Neural cell (in vitro differentiated cells): ENCODE data around the gene SRF. TPM values are rescaled to one million over a fixed set of nuclear protein-coding genes. Genes with fewer than 3 reads are reported as not detected.

Experiments
- H2AFZ ChIP-seq: fragments of 200-600, 300-800 bp; sonication (generic), shearing (Covaris generic); 2 replicates; pipeline ENCODE4 v1.6.0; 2014; ENCODE audit warnings: low read depth, mild to moderate bottlenecking, antibody characterized with exemption, low read length, moderate library complexity
- H3F3A ChIP-seq: fragments of 200-600 bp; shearing (Covaris generic); 2 replicates; pipeline ENCODE4 v1.6.1; 2016; ENCODE audit warnings: mild to moderate bottlenecking, moderate library complexity, mixed read lengths, antibody characterized with exemption, low read length; ENCODE audit not compliant: insufficient read depth, poor library complexity, severe bottlenecking
- H3K27ac ChIP-seq: fragments of 200-600, 300-800 bp; sonication (generic), shearing (Covaris generic); 2 replicates; pipeline ENCODE4 v1.5.1; 2014; ENCODE audit warnings: mild to moderate bottlenecking, low read length, moderate library complexity
- H3K27me3 ChIP-seq: fragments of 300-800, 200-600 bp; sonication (generic), shearing (Covaris generic); 2 replicates; pipeline ENCODE4 v1.6.0; 2014; ENCODE audit warnings: mild to moderate bottlenecking, low read depth, low read length, moderate library complexity; ENCODE audit not compliant: insufficient read depth
- H3K36me3 ChIP-seq: fragments of 300-800, 200-600 bp; sonication (generic), shearing (Covaris generic); 2 replicates; pipeline ENCODE4 v1.5.1; 2014; ENCODE audit warnings: mild to moderate bottlenecking, antibody characterized with exemption, low read length, moderate library complexity; ENCODE audit not compliant: insufficient read depth
- H3K4me2 ChIP-seq: fragments of 300-800, 200-600 bp; sonication (generic), shearing (Covaris generic); 2 replicates; pipeline ENCODE4 v1.6.0; 2014; ENCODE audit warnings: mild to moderate bottlenecking, low read length
- H3K4me3 ChIP-seq: fragments of 300-800, 200-600 bp; sonication (generic), shearing (Covaris generic); 2 replicates; pipeline ENCODE4 v1.5.1; 2014; ENCODE audit warnings: mild to moderate bottlenecking, low read length, moderate library complexity
- H3K79me2 ChIP-seq: fragments of 200-600 bp; shearing (Covaris generic); replicated peaks from 2 replicates; pipeline ENCODE4 v1.6.0; 2014; ENCODE audit warnings: mild to moderate bottlenecking, low read length, moderate library complexity; ENCODE audit not compliant: insufficient read depth
- H3K9ac ChIP-seq: fragments of 300-800, 200-600 bp; sonication (generic), shearing (Covaris generic); 2 replicates; pipeline ENCODE4 v1.6.1; 2016; ENCODE audit warnings: mild to moderate bottlenecking, low read length, mixed read lengths
- H3K9me2 ChIP-seq: fragments of 200-600 bp; shearing (Covaris generic); 2 replicates; pipeline ENCODE4 v1.6.1; 2016; ENCODE audit warnings: mild to moderate bottlenecking, low read length, mixed read lengths; ENCODE audit not compliant: insufficient read depth
- H3K9me3 ChIP-seq: fragments of 200-600, 300-800 bp; sonication (generic), shearing (Covaris generic); 2 replicates; pipeline ENCODE4 v1.6.1; 2016; ENCODE audit warnings: mild to moderate bottlenecking, mixed run types, low read length, moderate library complexity, mixed read lengths
- H4K20me1 ChIP-seq: fragments of 200-600 bp; shearing (Covaris generic); 2 replicates; pipeline ENCODE4 v1.6.1; 2016; ENCODE audit warnings: mild to moderate bottlenecking, mixed run types; ENCODE audit not compliant: insufficient read depth
- EP300 ChIP-seq: fragments of 450-650 bp; conservative IDR thresholded peaks from 2 replicates; pipeline ENCODE4 v1.6.1; 2014; ENCODE audit warnings: antibody characterized with exemption, mild to moderate bottlenecking, moderate library complexity; ENCODE audit not compliant: poor library complexity, severe bottlenecking
- EZH2 ChIP-seq: fragments of 200-600, 300-800 bp; shearing (Covaris generic), sonication (generic); IDR thresholded peaks from 2 replicates; pipeline ENCODE4 v1.6.1; 2014; ENCODE audit warnings: antibody characterized with exemption, low read length, borderline replicate concordance, mild to moderate bottlenecking; ENCODE audit not compliant: insufficient read depth, poor library complexity, severe bottlenecking
- MXI1 ChIP-seq: fragments of 450-650 bp; conservative IDR thresholded peaks from 2 replicates; pipeline ENCODE4 v1.6.1; 2014; ENCODE audit warnings: antibody characterized with exemption, mild to moderate bottlenecking; ENCODE audit not compliant: poor library complexity, severe bottlenecking
- POLR2AphosphoS5 ChIP-seq: IDR thresholded peaks from 2 replicates; pipeline ENCODE4 v1.6.1; 2012
- RAD21 ChIP-seq: fragments of 450-650 bp; conservative IDR thresholded peaks from 2 replicates; pipeline ENCODE4 v1.6.1; 2014; ENCODE audit warnings: antibody characterized with exemption, mild to moderate bottlenecking, moderate library complexity
- REST ChIP-seq: IDR thresholded peaks from 2 replicates; pipeline ENCODE4 v1.6.1; 2012; ENCODE audit warnings: borderline replicate concordance
- SMC3 ChIP-seq: fragments of 450-650 bp; conservative IDR thresholded peaks from 2 replicates; pipeline ENCODE4 v1.6.1; 2014; ENCODE audit warnings: antibody characterized with exemption, mild to moderate bottlenecking, moderate library complexity; ENCODE audit not compliant: poor library complexity
- TAF1 ChIP-seq: IDR thresholded peaks from 2 replicates; pipeline ENCODE4 v1.6.1; 2012; ENCODE audit warnings: low read depth
- polyA plus RNA-seq: library from polyadenylated mRNA; depleted of rRNA; stranded (reverse); fragments of >200 nt; gene quantifications from 2 replicates; pipeline ENCODE4 v1.2.3, GENCODE V29; 2014
- TF ChIP-seq, protein P1 (sequence below): fragments of 450-650 bp; IDR thresholded peaks from 2 replicates; pipeline ENCODE4 v1.5.1; 2014; ENCODE audit warnings: antibody characterized with exemption, mild to moderate bottlenecking, moderate library complexity; ENCODE audit not compliant: poor library complexity, severe bottlenecking

Gene SRF
- polyA plus RNA-seq, 1 donor from 2014 or later = 24.8 TPM

DNA sequence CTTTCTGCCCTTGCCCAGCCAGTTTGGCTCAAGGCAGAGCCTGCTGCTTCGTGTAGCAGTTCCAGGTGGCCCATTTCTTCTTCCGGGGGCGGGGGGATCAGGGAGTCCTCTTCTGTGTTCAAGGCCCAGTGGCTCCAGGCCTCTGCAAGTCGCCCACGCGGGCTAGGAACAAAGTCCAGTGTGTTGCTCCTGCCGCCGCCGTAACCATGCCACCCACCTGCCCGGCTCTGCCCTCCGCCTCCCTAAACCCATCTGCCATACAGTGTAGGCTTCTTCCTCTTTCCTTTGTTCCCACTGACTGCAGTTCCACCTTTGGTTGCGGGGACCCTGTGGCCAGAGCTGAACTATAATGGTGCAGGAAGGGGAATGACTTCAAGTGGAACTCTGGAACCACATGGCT is 43.9 kb upstream of the SRF start:
- Histone ChIP-seq H3K36me3 (no peaks in the 10 kb centered on the region), H3K27me3 (no peaks in the 10 kb centered on the region), H3K27ac (no peak overlapping the region), H2AFZ (no peak overlapping the region), H4K20me1 (no peaks in the 10 kb centered on the region), H3F3A (no peaks in the 10 kb centered on the region), H3K9me2 (no peaks in the 10 kb centered on the region), H3K9me3 (no peaks in the 10 kb centered on the region), H3K4me3 (no peak overlapping the region), H3K4me2 (no peak overlapping the region), H3K9ac (no peak overlapping the region), H3K79me2 (no peaks in the 10 kb centered on the region)
- TF ChIP-seq, protein P1, sequence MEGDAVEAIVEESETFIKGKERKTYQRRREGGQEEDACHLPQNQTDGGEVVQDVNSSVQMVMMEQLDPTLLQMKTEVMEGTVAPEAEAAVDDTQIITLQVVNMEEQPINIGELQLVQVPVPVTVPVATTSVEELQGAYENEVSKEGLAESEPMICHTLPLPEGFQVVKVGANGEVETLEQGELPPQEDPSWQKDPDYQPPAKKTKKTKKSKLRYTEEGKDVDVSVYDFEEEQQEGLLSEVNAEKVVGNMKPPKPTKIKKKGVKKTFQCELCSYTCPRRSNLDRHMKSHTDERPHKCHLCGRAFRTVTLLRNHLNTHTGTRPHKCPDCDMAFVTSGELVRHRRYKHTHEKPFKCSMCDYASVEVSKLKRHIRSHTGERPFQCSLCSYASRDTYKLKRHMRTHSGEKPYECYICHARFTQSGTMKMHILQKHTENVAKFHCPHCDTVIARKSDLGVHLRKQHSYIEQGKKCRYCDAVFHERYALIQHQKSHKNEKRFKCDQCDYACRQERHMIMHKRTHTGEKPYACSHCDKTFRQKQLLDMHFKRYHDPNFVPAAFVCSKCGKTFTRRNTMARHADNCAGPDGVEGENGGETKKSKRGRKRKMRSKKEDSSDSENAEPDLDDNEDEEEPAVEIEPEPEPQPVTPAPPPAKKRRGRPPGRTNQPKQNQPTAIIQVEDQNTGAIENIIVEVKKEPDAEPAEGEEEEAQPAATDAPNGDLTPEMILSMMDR = no peak
- TF ChIP-seq TAF1 (no peak), POLR2AphosphoS5 (no peak)

DNA sequence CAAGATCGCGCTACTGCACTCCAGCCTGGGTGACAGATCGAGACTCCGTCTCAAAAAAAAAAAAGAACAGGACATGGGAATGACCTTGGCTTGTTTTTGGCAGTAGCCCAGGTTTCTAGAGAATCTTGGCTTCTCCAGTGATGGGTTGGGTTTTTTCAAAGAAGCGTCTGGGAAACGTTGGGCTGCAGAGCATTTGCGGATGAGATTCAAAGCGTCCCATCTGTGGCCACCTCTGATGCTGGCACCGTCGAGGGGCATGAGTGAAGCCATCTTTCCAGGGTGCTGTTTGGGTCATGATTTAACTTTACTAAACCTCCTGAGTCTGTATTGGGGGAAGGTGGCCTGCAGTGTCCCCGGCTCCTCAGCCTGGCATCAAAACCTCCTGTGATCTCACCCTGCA is 43.2 kb upstream of the SRF start:
- Histone ChIP-seq H3K9me2 (no peaks in the 10 kb centered on the region), H3K4me2 (no peak overlapping the region), H3K9ac (no peak overlapping the region), H3K36me3 (no peaks in the 10 kb centered on the region), H2AFZ (no peak overlapping the region), H4K20me1 (no peaks in the 10 kb centered on the region), H3K4me3 (no peak overlapping the region), H3K27ac (no peak overlapping the region), H3K79me2 (no peaks in the 10 kb centered on the region), H3K9me3 (no peaks in the 10 kb centered on the region), H3F3A (no peaks in the 10 kb centered on the region), H3K27me3 (no peaks in the 10 kb centered on the region)
- TF ChIP-seq REST (no peak), MXI1 (no peak), POLR2AphosphoS5 (no peak), SMC3 (no peak), EP300 (no peak), RAD21 (no peak), TAF1 (no peak), EZH2 (no peak)
- TF ChIP-seq, protein P1 = no peak
